SK-N-SH treated with all-trans-retinoic acid at 6 μM for 48 hours (cell line): ENCODE results near the gene AFG3L2.

Source experiments
- ATAC-seq: fragments of 200-7000 bp; cut with Tn5 transposase; 3 replicates; pipeline ENCODE4 v1.9.1; 2020; ENCODE audit warnings: mild to moderate bottlenecking, moderate library complexity
- BACH2 ChIP-seq: fragments of 250-450 bp; sonication (Bioruptor Pico); IDR thresholded peaks from 2 replicates; pipeline ENCODE4 v1.9.0; 2021; ENCODE audit warnings: mild to moderate bottlenecking, borderline replicate concordance
- CSDC2 ChIP-seq: fragments of 250-450 bp; sonication (Bioruptor Pico); IDR thresholded peaks from 2 replicates; pipeline ENCODE4 v1.5.0; 2020; ENCODE audit warnings: mild to moderate bottlenecking, moderate library complexity
- ESRRG ChIP-seq: fragments of 250-450 bp; sonication (Bioruptor Pico); IDR thresholded peaks from 2 replicates; pipeline ENCODE4 v1.6.1; 2021; ENCODE audit warnings: mild to moderate bottlenecking
- GLIS3 ChIP-seq: fragments of 250-450 bp; sonication (Bioruptor Pico); IDR thresholded peaks from 2 replicates; pipeline ENCODE4 v1.5.0; 2020; ENCODE audit warnings: mild to moderate bottlenecking, moderate library complexity
- OSR1 ChIP-seq: fragments of 250-450 bp; sonication (Bioruptor Pico); IDR thresholded peaks from 2 replicates; pipeline ENCODE4 v1.8.0; 2022; ENCODE audit warnings: moderate library complexity, mild to moderate bottlenecking, inconsistent platforms
- PPARA ChIP-seq: fragments of 250-450 bp; sonication (Bioruptor Pico); IDR thresholded peaks from 2 replicates; pipeline ENCODE4 v1.5.0; 2020; ENCODE audit warnings: mild to moderate bottlenecking, borderline replicate concordance
- RARB ChIP-seq: fragments of 250-450 bp; sonication (Bioruptor Pico); IDR thresholded peaks from 2 replicates; pipeline ENCODE4 v1.8.0; 2021; ENCODE audit warnings: mild to moderate bottlenecking, moderate library complexity
- SNAI2 ChIP-seq: fragments of 250-450 bp; sonication (Bioruptor Pico); IDR thresholded peaks from 2 replicates; pipeline ENCODE4 v1.5.0; 2020; ENCODE audit warnings: mild to moderate bottlenecking, moderate library complexity
- TCF4 ChIP-seq: fragments of 250-450 bp; sonication (Bioruptor Pico); IDR thresholded peaks from 2 replicates; pipeline ENCODE4 v1.8.0; 2021; ENCODE audit warnings: mild to moderate bottlenecking, moderate library complexity, borderline replicate concordance
- TOX ChIP-seq: fragments of 250-450 bp; sonication (Bioruptor Pico); IDR thresholded peaks from 2 replicates; pipeline ENCODE4 v1.8.0; 2021; ENCODE audit warnings: mild to moderate bottlenecking, moderate library complexity, borderline replicate concordance
- ZFP30 ChIP-seq: fragments of 450-650 bp; formaldehyde crosslinking; IDR thresholded peaks from 2 replicates; pipeline ENCODE4 v1.5.0; 2022; ENCODE audit warnings: mild to moderate bottlenecking, moderate library complexity
- ZNF565 ChIP-seq: fragments of 450-650 bp; formaldehyde crosslinking; conservative IDR thresholded peaks from 2 replicates; pipeline ENCODE4 v1.5.0; 2020; ENCODE audit warnings: low read depth, mild to moderate bottlenecking, moderate library complexity
- ZNF8 ChIP-seq: fragments of 450-650 bp; formaldehyde crosslinking; IDR thresholded peaks from 2 replicates; pipeline ENCODE4 v1.5.0; 2020; ENCODE audit warnings: mild to moderate bottlenecking, moderate library complexity
- TF ChIP-seq, protein P1 (sequence below): fragments of 250-450 bp; sonication (Bioruptor Pico); IDR thresholded peaks from 2 replicates; pipeline ENCODE4 v1.5.1; 2020; ENCODE audit warnings: low read depth, mild to moderate bottlenecking, moderate library complexity
- TF ChIP-seq, protein P2 (sequence below): fragments of 250-450 bp; sonication (Bioruptor Pico); IDR thresholded peaks from 2 replicates; pipeline ENCODE4 v1.8.0; 2021; ENCODE audit warnings: low read depth, mild to moderate bottlenecking, moderate library complexity, borderline replicate concordance
- TF ChIP-seq, protein P3 (sequence below): fragments of 250-450 bp; sonication (Bioruptor Pico); IDR thresholded peaks from 2 replicates; pipeline ENCODE4 v1.5.0; 2020; ENCODE audit warnings: mild to moderate bottlenecking, moderate library complexity
- TF ChIP-seq, protein P4 (sequence below): fragments of 250-450 bp; sonication (Bioruptor Pico); IDR thresholded peaks from 2 replicates; pipeline ENCODE4 v1.5.1; 2021; ENCODE audit warnings: mild to moderate bottlenecking, moderate library complexity

Gene AFG3L2

DNA sequence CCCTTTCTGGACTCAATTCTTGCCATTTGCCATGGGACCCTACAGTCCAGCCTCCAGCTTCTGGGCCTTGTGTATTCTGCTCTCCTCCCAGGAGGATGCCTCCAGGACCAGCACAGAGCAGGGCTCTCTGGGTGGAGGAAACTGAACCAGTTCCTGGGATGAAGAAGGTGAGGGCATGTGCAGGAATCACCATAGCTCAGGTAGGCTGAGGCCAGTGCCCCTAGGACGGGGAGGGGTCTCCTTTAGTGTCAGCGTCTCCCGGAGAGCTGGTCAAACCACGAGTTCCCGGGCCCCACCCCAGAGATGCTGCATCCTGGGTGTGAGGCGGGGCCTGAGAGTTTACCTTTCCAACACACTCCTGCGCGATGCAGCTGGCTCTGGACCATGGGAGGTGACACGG, 24.9 kb upstream of the AFG3L2 start (continued):
- TF ChIP-seq, protein P1, sequence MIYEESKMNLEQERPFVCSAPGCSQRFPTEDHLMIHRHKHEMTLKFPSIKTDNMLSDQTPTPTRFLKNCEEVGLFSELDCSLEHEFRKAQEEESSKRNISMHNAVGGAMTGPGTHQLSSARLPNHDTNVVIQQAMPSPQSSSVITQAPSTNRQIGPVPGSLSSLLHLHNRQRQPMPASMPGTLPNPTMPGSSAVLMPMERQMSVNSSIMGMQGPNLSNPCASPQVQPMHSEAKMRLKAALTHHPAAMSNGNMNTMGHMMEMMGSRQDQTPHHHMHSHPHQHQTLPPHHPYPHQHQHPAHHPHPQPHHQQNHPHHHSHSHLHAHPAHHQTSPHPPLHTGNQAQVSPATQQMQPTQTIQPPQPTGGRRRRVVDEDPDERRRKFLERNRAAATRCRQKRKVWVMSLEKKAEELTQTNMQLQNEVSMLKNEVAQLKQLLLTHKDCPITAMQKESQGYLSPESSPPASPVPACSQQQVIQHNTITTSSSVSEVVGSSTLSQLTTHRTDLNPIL (CRISPR knock-in tag) = no peak
- TF ChIP-seq TOX (CRISPR knock-in tag) = no peak
- TF ChIP-seq, protein P2, sequence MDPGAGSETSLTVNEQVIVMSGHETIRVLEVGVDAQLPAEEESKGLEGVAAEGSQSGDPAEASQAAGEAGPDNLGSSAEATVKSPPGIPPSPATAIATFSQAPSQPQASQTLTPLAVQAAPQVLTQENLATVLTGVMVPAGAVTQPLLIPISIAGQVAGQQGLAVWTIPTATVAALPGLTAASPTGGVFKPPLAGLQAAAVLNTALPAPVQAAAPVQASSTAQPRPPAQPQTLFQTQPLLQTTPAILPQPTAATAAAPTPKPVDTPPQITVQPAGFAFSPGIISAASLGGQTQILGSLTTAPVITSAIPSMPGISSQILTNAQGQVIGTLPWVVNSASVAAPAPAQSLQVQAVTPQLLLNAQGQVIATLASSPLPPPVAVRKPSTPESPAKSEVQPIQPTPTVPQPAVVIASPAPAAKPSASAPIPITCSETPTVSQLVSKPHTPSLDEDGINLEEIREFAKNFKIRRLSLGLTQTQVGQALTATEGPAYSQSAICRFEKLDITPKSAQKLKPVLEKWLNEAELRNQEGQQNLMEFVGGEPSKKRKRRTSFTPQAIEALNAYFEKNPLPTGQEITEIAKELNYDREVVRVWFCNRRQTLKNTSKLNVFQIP = no peak
- TF ChIP-seq, all 23 proteins: peak for 0

DNA sequence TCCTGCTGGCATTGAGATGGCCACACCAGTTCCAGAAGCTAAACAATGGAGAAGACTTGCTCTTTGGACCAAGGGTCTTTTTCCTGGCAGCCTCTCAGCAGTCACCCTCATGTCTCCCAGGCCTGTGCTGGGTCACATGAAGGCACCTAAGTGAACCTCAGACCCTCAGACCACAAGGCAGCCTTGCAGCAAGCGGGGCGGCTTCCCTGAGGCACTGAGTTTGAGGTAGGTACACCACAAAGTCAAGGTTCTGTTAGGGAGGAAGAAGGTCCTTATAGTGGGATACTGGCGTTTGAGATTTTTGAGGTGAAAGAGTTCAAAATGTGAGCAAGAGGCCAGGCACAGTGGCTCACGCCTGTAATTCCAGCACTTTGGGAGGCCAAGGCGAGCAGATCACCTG, 22.2 kb upstream of the AFG3L2 start:
- TF ChIP-seq, protein P3, sequence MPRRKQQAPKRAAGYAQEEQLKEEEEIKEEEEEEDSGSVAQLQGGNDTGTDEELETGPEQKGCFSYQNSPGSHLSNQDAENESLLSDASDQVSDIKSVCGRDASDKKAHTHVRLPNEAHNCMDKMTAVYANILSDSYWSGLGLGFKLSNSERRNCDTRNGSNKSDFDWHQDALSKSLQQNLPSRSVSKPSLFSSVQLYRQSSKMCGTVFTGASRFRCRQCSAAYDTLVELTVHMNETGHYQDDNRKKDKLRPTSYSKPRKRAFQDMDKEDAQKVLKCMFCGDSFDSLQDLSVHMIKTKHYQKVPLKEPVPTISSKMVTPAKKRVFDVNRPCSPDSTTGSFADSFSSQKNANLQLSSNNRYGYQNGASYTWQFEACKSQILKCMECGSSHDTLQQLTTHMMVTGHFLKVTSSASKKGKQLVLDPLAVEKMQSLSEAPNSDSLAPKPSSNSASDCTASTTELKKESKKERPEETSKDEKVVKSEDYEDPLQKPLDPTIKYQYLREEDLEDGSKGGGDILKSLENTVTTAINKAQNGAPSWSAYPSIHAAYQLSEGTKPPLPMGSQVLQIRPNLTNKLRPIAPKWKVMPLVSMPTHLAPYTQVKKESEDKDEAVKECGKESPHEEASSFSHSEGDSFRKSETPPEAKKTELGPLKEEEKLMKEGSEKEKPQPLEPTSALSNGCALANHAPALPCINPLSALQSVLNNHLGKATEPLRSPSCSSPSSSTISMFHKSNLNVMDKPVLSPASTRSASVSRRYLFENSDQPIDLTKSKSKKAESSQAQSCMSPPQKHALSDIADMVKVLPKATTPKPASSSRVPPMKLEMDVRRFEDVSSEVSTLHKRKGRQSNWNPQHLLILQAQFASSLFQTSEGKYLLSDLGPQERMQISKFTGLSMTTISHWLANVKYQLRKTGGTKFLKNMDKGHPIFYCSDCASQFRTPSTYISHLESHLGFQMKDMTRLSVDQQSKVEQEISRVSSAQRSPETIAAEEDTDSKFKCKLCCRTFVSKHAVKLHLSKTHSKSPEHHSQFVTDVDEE (CRISPR knock-in tag) = no peak
- TF ChIP-seq CSDC2 (CRISPR knock-in tag) = no peak
- TF ChIP-seq ZFP30 (CRISPR knock-in tag) = no peak
- no peak for ATAC-seq

DNA sequence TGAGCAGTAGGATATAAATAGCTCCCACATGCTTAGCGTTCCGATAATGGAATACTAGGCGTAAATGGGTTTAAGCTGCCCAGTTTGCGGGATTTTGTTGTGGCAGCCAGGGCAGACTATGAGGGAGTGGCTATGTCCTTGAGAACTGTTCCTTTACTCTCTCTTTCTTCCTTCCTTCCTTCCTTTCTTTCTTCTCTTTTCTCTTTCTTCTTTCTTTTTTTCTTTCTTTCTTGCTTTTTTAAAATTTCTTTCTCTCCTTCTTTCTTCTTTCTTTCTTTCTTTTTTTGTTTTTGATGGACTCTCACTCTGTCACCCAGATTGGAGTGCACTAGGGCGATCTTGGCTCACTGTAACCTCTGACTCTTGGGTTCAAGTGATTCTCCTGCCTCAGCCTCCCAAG, 21.6 kb upstream of the AFG3L2 start:
- TF ChIP-seq BACH2 (CRISPR knock-in tag) (no peak), CSDC2 (CRISPR knock-in tag) (no peak), ZFP30 (CRISPR knock-in tag) (no peak), PPARA (CRISPR knock-in tag) (no peak), ESRRG (CRISPR knock-in tag) (no peak), ZNF8 (CRISPR knock-in tag) (no peak), ZNF565 (CRISPR knock-in tag) (no peak), TCF4 (CRISPR knock-in tag) (no peak)
- TF ChIP-seq, protein P3 (CRISPR knock-in tag) = no peak
- ATAC-seq = no peak

DNA sequence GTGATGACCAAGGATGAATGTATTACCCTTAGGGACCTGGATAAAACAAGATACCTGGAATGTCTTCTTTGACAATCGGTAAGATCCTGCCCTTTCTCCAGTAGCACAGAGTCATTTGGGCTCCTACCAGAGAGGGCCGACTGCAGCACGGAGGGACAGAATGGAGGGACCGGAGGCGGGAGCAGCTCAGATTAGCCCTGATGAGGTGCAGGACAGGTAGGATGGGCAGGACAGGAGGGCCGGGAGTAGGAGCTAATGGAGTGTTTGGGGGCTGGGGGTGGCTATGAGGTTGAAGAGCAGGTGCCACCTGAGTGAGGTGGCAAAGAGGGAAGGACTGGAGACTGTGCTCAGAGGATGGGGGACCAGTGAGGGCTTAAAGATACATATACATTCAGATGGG, 20.8 kb upstream of the AFG3L2 start:
- no peak for TF ChIP-seq CSDC2 (CRISPR knock-in tag)
- TF ChIP-seq, protein P3 (CRISPR knock-in tag) = no peak
- TF ChIP-seq, all 23 proteins: peak for 0
- no peak for ATAC-seq

DNA sequence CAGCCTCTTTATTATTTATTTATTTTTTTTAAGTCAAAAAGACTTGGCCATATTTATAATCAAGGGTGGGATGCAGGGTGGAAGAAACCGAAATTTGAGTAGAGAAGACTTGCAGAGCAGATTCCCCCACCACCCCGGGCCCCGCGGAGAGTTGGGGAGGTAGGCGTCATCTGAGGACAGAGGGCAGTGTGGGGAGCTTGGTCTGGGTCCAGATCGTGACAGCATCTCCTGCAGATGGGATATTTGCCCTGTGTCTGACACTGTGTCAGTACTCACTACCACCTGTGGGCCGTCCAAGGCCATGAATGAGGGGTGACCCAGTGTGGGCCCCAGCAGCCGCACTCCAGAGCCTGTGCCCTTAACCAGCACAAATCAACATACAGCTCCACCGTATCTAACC, 20.2 kb upstream of the AFG3L2 start:
- ATAC-seq = no peak
- TF ChIP-seq ESRRG (CRISPR knock-in tag) (no peak), ZFP30 (CRISPR knock-in tag) (no peak), TCF4 (CRISPR knock-in tag) (no peak), OSR1 (CRISPR knock-in tag) (no peak), GLIS3 (CRISPR knock-in tag) (no peak), SNAI2 (CRISPR knock-in tag) (no peak), ZNF8 (CRISPR knock-in tag) (no peak), RARB (CRISPR knock-in tag) (no peak)
- TF ChIP-seq, protein P1 (CRISPR knock-in tag) = no peak
- TF ChIP-seq, protein P4, sequence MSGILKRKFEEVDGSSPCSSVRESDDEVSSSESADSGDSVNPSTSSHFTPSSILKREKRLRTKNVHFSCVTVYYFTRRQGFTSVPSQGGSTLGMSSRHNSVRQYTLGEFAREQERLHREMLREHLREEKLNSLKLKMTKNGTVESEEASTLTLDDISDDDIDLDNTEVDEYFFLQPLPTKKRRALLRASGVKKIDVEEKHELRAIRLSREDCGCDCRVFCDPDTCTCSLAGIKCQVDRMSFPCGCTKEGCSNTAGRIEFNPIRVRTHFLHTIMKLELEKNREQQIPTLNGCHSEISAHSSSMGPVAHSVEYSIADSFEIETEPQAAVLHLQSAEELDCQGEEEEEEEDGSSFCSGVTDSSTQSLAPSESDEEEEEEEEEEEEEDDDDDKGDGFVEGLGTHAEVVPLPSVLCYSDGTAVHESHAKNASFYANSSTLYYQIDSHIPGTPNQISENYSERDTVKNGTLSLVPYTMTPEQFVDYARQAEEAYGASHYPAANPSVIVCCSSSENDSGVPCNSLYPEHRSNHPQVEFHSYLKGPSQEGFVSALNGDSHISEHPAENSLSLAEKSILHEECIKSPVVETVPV (CRISPR knock-in tag) = no peak
- TF ChIP-seq, protein P2 = no peak
